22Rv1 (cell line): ENCODE results near the gene ANXA6.

ENCODE experiments used
- H3K27ac ChIP-seq: fragments of 450-650 bp; 2 replicates; pipeline ENCODE4 v1.5.1; 2017
- CTCF ChIP-seq: fragments of 450-650 bp; IDR thresholded peaks from 2 replicates; pipeline ENCODE4 v1.5.1; 2017; ENCODE audit warnings: mild to moderate bottlenecking
- ZFX ChIP-seq: fragments of 450-650 bp; IDR thresholded peaks from 2 replicates; pipeline ENCODE4 v1.6.1; 2017; ENCODE audit warnings: antibody characterized with exemption, borderline replicate concordance

ANXA6 gene

GRCh38 chr5:151138114-151138513, 19.5 kb downstream of the ANXA6 start:
- TF ChIP-seq ZFX = no peak
- TF ChIP-seq CTCF = no peak
- no peak overlapping the region for H3K27ac ChIP-seq

GRCh38 chr5:151137067-151137825, 20.3 kb downstream of the ANXA6 start:
- no peak overlapping the region for H3K27ac ChIP-seq
- TF ChIP-seq CTCF = no peak
- no peak for TF ChIP-seq ZFX

GRCh38 chr5:151134228-151134627, 23.4 kb downstream of the ANXA6 start:
- peak overlapping the region; percentile 33 for H3K27ac ChIP-seq
- no peak for TF ChIP-seq ZFX
- no peak for TF ChIP-seq CTCF

- TF ChIP-seq ZFX = no peak
- TF ChIP-seq CTCF = no peak
- no peak overlapping the region for H3K27ac ChIP-seq
These were observed 24.6 kb downstream of the ANXA6 start for GRCh38 chr5:151132963-151133362.

- TF ChIP-seq ZFX (no peak), CTCF (no peak)
- H3K27ac ChIP-seq = no peak overlapping the region
These were observed 26.4 kb downstream of the ANXA6 start for GRCh38 chr5:151130922-151131891.

- TF ChIP-seq CTCF (no peak), ZFX (no peak)
These were observed 27.2 kb downstream of the ANXA6 start for GRCh38 chr5:151130235-151130921.

More at GRCh38 chr5:151130235-151130921, 27.2 kb downstream of the ANXA6 start:
- H3K27ac ChIP-seq = no peak overlapping the region
